A673 (cell line): ENCODE measurements around the gene TBC1D19.

Experiments used
- EZH2 ChIP-seq: fragments of 200-600 bp; sonication (generic); IDR thresholded peaks from 2 replicates; pipeline ENCODE4 v1.6.1; 2017; ENCODE audit warnings: borderline replicate concordance, low read depth, mild to moderate bottlenecking, mixed read lengths, antibody characterized with exemption, low read length; ENCODE audit not compliant: poor library complexity, severe bottlenecking
- TF ChIP-seq, protein P1 (sequence below): fragments of 300-800, 200-600 bp; sonication (generic); conservative IDR thresholded peaks from 2 replicates; pipeline ENCODE4 v1.5.1; 2017; ENCODE audit warnings: low read depth, mild to moderate bottlenecking, antibody characterized with exemption, low read length, moderate library complexity, mixed read lengths

DNA sequence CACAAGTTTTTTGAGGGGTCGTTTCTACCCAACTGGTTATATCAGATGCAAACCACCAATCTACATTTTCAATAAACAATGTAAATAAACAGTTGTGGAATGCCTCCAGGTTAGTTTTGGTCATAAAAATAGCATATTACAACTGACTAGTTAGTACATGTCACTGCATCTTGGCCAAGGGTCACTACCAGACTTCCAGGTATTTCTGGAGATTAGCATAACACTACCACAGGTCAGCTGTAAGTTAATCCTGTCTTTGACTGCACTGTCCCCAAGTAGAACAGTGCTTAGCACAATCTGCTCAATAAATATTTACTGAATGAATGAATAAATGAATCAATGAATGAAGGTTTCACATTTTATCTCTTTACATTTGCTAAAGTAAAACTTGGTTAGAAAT, 64.4 kb downstream of the TBC1D19 start:
- TF ChIP-seq EZH2, result no peak
- TF ChIP-seq, protein P1, sequence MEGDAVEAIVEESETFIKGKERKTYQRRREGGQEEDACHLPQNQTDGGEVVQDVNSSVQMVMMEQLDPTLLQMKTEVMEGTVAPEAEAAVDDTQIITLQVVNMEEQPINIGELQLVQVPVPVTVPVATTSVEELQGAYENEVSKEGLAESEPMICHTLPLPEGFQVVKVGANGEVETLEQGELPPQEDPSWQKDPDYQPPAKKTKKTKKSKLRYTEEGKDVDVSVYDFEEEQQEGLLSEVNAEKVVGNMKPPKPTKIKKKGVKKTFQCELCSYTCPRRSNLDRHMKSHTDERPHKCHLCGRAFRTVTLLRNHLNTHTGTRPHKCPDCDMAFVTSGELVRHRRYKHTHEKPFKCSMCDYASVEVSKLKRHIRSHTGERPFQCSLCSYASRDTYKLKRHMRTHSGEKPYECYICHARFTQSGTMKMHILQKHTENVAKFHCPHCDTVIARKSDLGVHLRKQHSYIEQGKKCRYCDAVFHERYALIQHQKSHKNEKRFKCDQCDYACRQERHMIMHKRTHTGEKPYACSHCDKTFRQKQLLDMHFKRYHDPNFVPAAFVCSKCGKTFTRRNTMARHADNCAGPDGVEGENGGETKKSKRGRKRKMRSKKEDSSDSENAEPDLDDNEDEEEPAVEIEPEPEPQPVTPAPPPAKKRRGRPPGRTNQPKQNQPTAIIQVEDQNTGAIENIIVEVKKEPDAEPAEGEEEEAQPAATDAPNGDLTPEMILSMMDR, result no peak
